ENCODE measurements around the gene TEC.

DNA sequence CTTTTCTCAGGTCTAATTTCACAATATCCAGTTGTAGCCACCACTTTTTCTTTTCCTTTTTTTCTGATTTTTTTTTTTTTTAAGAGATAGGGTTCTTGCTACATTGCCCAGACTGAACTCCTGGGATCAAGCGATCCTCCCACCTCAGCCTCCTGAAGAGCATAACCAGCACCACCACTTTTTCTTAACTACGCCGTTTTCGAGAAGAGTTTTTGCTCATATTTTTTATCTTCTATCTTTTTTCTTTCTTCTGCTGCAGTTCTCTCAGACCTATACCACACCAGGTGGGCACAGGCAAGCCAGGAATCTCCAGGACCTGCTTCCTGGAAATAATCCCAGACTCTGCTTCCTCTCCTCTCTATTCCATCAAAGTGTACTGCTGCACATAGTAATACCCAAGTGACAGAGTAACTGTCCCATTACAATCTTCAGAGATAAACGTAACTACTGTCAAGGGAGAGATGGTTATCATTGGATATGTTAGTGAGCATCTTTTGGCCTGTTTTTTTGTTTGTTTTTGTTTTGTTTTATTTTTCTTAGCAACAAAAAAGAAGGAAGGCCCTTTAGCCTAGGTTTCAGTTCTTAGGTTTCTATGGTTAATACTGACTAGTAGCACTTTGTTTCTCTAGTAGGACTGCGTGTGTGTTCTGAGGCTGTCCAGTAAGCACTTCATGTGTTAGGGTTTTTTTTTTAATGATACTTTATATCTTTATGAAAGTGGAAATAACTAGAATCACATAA, 76.4 kb downstream of the TEC start:
- TF ChIP-seq, protein P1, sequence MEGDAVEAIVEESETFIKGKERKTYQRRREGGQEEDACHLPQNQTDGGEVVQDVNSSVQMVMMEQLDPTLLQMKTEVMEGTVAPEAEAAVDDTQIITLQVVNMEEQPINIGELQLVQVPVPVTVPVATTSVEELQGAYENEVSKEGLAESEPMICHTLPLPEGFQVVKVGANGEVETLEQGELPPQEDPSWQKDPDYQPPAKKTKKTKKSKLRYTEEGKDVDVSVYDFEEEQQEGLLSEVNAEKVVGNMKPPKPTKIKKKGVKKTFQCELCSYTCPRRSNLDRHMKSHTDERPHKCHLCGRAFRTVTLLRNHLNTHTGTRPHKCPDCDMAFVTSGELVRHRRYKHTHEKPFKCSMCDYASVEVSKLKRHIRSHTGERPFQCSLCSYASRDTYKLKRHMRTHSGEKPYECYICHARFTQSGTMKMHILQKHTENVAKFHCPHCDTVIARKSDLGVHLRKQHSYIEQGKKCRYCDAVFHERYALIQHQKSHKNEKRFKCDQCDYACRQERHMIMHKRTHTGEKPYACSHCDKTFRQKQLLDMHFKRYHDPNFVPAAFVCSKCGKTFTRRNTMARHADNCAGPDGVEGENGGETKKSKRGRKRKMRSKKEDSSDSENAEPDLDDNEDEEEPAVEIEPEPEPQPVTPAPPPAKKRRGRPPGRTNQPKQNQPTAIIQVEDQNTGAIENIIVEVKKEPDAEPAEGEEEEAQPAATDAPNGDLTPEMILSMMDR (optimal IDR thresholded peaks at IDR 0.05 in 1 of 3, IDR thresholded peaks at IDR 0.05 in 1 of 3, conservative IDR thresholded peaks at IDR 0.05 in 1 of 3; ENCODE audit: extremely low read depth in 1 of 3, insufficient read depth in 2 of 3, low read length in 3 of 3): no peak
- no peak for TF ChIP-seq EZH2 (IDR thresholded peaks at IDR 0.05; ENCODE audit: low read length)

All from keratinocyte (primary cell).